A549 treated with Hydrocortisone at 1 μM for 4 hours (cell line): ENCODE data around the gene WDR81. TPM values are rescaled to one million over a fixed set of nuclear protein-coding genes. Genes with fewer than 3 reads are reported as not detected.

Experiments
- total RNA-seq: library from RNA; stranded (reverse); fragments of 200-300 nt; extraction: Qiagen RNA extraction; gene quantifications from 5 replicates; pipeline ENCODE4 v1.2.3, GENCODE V29; 2022

The WDR81 gene
- 26.4 to 32.9 TPM (median 28.7 TPM) in 5 replicates for total RNA-seq

DNA sequence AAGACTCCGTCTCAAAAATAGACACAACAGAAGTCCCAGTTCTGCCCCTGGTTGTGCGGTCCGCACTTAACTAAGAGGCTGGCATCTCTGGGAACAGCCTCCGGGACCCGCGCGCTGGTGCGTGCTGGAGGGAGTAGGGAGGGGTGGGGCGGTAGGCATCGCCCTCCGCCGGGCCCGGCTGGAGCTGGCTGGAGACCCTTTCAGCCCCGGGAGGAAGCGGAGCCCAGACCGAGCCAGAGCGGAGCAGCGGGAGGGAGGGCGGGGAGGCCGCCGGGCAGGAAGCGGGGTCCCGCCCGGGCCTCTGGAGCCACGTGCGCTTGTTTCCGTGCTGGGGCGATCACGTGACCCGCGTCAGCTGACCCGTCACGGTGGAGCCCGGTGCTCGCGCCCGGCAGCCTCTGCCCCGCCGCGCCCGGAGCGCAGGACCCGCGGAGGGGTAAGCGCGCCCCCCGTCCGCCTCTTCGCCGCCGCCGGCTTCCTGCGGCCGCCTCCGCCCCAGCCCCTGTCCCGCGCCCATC, at the start of gene WDR81:
TSS of gene WDR81 (plus strand) at position 354 of the 518 bp plus-strand sequence. CDS start 256 bp downstream, outside the sequence.

DNA sequence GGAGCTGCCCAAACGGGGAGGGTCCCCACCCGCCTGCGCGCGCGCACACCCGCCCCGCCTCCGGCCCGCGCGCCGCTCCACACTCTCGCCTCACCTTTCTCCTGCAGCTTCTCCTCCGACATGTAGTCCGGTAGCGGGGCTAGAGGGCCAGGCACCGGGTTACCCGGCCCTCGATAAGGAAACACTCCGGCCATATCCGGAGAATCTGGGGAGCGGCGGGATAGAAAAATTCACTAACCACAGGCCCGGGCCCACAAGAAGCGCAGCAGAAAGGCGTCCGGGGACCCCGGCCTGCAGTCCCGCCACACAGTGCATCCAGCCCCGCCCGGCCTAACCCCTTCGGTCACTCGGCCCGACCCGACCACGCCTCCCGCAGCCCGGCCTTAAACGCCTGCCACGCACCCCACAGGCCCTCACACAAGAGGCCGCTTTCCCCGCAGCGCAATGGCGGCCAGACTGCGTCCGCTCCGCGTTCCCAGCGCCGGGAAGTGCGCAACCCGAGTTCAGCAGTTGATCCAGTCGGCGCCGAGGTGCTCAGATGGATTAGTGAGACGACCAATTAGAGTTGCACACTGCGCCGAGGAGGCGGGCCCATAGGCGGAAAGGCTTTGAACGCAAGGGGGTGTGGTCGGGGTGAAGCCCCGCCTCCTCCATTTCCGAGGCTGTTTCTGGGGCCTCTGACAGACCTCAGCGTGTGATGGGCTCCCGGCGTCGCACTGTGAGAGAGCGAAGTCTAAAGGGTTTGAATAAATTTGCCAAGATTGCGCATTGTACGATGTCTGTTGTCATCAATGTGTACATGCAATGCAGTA, 39.9 kb upstream of the WDR81 start, which contains the start of gene PRPF8:
TSS of gene PRPF8 (minus strand) at position 490 of the 812 bp plus-strand sequence. CDS start at position 194, 296 bp downstream.

GRCh38 chr17:1709971-1710806, 14.3 kb upstream of the WDR81 start, which contains the start of gene TLCD2:
Gene TLCD2, minus strand, starts transcription at chr17:1710377. Its CDS starts 135 bp downstream, at chr17:1710242.

DNA sequence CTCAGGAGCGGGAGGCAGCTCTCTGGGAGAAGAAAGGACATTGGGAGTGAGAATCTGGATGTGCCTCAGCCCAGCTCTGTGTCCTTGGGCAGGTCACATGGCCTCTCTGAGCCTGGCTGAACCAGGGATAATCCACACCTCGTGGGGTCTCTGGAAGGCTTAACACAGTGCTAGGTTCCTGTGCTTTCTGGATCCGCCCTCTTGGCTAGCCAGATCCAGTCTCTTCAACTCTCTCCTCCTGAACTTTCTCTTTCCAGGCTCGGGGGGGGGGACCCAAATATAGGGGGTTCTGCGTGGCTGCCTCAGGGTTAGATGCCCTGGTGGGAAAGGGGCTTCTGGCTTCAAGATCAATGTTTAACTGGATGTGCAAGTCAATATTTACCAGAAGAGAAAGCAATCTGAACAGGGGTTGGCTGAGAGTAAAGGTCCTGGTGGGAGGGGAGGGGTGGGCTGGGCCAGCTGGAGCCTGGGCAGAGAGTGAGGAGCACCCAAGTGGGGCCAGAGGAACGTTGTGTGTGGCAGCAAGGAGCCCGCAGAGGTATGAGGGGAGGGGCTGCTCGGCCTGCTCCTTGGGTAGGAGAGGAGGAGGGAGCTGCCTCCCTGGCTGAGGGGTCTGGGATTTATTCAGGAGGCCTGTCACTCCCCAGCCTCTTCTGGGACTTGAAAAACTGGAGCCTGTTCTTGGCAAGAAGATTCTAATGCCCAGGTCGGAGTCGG, 18.0 kb downstream of the WDR81 start, which contains the start of gene SERPINF2:
TSS of gene SERPINF2 (plus strand) at position 501 of the 717 bp plus-strand sequence. CDS start 2,125 bp downstream, outside the sequence.

Other genes starting within 250 kb of the WDR81 start
- gene MYO1C, start 232.0 kb upstream of the WDR81 start, total RNA-seq: 123 to 137 TPM (median 134 TPM) in 5 replicates
- gene INPP5K, start 208.1 kb upstream of the WDR81 start, total RNA-seq: 24.1 to 26.5 TPM (median 25.8 TPM) in 5 replicates
- gene PITPNA, start 161.9 kb upstream of the WDR81 start, total RNA-seq: 63.5 to 70.5 TPM (median 66.9 TPM) in 5 replicates
- gene SLC43A2, start 95.9 kb upstream of the WDR81 start, total RNA-seq: 4.9 to 6.2 TPM (median 5.9 TPM) in 5 replicates
- gene SCARF1, start 79.0 kb upstream of the WDR81 start, total RNA-seq: 0.18 to 0.38 TPM (median 0.21 TPM) in 5 replicates
- gene RILP, start 74.8 kb upstream of the WDR81 start, total RNA-seq: 11.5 to 19.8 TPM (median 16.9 TPM) in 5 replicates
- 246 to 278 TPM (median 255 TPM) in 5 replicates for gene PRPF8, start 39.8 kb upstream of the WDR81 start, total RNA-seq
- gene TLCD2, start 14.3 kb upstream of the WDR81 start, total RNA-seq: 1.3 to 1.9 TPM (median 1.6 TPM) in 5 replicates
- gene SERPINF2, start 18.2 kb downstream of the WDR81 start, total RNA-seq: 2.9 to 3.8 TPM (median 3.2 TPM) in 5 replicates
- 1.8 to 3.8 TPM (median 2.2 TPM) in 5 replicates for gene SERPINF1, start 37.4 kb downstream of the WDR81 start, total RNA-seq
- gene SMYD4, start 105.2 kb downstream of the WDR81 start, total RNA-seq: 8.5 to 10.2 TPM (median 9.1 TPM) in 5 replicates
- 68.4 to 79.3 TPM (median 75.0 TPM) in 5 replicates for gene RPA1, start 105.3 kb downstream of the WDR81 start, total RNA-seq